Measurements from ENCODE around the gene MMEL1. TPM values are rescaled to one million over a fixed set of nuclear protein-coding genes. Genes with fewer than 3 reads are reported as not detected.
"Not testable (repeated sequence)": the region's sequence is repeated elsewhere in the genome, so short reads cannot be mapped to it uniquely, and the experiment has no call there.

Gene MMEL1
- total RNA-seq, 1 donor from 2014 or later, result not detected

DNA sequence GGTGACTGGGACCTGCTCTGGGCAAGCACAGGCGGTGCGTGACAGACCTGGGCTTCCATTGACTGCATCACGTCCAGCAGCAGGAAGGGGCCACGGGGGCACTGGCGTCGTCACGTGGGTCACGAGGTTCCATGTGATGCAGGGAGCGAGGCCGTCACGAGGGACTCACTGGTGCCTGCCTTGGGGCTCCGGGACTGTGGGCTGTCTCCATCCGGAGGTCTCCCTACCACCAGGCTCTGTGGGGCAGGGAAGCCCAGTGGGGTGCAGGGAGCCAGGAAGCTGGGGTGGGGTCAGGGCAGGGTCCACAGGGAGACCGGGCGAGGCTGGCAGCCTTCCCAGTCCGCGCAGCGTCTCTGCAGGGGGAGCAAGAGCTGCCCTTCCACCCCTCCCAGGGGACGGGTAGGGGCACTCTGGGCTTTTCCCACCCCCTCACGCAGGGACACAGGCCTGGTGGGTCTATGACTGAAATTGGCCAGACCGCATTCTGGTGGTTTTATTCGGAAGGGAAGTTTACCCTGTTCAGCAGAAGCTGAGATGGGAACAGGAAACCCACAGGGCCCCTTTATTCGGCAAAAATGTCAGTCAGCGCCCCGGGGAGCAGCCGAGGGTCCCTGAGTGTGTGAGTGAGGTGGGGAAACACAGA, 77.1 kb downstream of the MMEL1 start:
- Mint-ChIP-seq H3K36me3 (ENCODE audit: unreplicated experiment) (no peaks in the 10 kb centered on the region), H3K4me3 (ENCODE audit: unreplicated experiment) (peak overlapping the region; percentile 66), H3K27me3 (ENCODE audit: unreplicated experiment) (no peaks in the 10 kb centered on the region), H3K27ac (ENCODE audit: unreplicated experiment) (peak overlapping the region; percentile 90), H3K4me1 (ENCODE audit: unreplicated experiment) (peaks cover 22% of the 10 kb centered on the region), H3K9me3 (ENCODE audit: unreplicated experiment) (no peaks in the 10 kb centered on the region)
- TF ChIP-seq, protein P1, sequence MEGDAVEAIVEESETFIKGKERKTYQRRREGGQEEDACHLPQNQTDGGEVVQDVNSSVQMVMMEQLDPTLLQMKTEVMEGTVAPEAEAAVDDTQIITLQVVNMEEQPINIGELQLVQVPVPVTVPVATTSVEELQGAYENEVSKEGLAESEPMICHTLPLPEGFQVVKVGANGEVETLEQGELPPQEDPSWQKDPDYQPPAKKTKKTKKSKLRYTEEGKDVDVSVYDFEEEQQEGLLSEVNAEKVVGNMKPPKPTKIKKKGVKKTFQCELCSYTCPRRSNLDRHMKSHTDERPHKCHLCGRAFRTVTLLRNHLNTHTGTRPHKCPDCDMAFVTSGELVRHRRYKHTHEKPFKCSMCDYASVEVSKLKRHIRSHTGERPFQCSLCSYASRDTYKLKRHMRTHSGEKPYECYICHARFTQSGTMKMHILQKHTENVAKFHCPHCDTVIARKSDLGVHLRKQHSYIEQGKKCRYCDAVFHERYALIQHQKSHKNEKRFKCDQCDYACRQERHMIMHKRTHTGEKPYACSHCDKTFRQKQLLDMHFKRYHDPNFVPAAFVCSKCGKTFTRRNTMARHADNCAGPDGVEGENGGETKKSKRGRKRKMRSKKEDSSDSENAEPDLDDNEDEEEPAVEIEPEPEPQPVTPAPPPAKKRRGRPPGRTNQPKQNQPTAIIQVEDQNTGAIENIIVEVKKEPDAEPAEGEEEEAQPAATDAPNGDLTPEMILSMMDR (IDR thresholded peaks at IDR 0.05), result no peak
- no peak for DNase-seq (ENCODE audit: extremely low spot score, unreplicated experiment)

DNA sequence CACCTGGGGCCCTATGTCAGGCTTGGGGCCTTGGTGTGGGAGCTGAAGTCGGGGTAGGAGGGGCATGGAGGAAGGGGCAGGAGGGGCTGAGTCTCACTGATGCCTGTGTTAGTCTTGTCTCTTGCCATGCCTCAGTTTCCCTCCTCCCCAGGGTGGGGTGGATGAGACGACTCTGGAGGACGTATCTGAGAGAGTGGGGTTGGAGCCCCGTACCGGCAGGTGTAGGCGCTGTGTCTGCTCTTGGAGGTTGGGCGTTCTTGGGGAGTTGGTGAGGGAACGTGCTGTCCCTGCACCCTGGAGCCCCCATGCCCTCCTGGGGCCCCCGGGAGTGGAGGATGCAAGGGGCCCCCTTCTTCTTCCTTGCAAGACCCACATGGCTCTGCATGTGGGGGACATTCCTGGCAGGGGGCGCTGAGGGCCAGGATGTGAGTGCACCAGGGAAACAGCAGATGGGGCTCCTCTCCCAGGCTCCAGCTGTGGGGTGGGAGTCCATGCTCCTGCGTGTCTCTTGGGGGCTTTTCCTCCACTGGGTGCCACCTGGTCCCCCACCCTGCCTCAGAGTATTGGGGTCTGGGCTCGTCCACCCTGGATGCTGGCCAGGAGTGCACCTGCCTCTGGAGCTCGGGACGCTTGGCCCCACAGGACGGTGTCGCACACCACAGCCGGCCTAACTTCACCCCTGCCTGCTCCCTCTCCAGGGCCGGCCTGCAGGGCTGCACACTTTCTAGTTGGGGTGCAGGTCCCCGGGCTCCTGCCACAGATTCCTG, 78.0 kb downstream of the MMEL1 start:
- no peaks in the 10 kb centered on the region for H3K27me3 Mint-ChIP-seq (ENCODE audit: unreplicated experiment)
- H3K4me3 Mint-ChIP-seq (ENCODE audit: unreplicated experiment), result no peak overlapping the region
- no peak overlapping the region for H3K27ac Mint-ChIP-seq (ENCODE audit: unreplicated experiment)
- no peaks in the 10 kb centered on the region for H3K36me3 Mint-ChIP-seq (ENCODE audit: unreplicated experiment)
- DNase-seq (ENCODE audit: extremely low spot score, unreplicated experiment), result no peak
- H3K4me1 Mint-ChIP-seq (ENCODE audit: unreplicated experiment), result peaks cover 22% of the 10 kb centered on the region
- H3K9me3 Mint-ChIP-seq (ENCODE audit: unreplicated experiment), result no peaks in the 10 kb centered on the region
- TF ChIP-seq, protein P1 (IDR thresholded peaks at IDR 0.05), result peak; percentile 52

DNA sequence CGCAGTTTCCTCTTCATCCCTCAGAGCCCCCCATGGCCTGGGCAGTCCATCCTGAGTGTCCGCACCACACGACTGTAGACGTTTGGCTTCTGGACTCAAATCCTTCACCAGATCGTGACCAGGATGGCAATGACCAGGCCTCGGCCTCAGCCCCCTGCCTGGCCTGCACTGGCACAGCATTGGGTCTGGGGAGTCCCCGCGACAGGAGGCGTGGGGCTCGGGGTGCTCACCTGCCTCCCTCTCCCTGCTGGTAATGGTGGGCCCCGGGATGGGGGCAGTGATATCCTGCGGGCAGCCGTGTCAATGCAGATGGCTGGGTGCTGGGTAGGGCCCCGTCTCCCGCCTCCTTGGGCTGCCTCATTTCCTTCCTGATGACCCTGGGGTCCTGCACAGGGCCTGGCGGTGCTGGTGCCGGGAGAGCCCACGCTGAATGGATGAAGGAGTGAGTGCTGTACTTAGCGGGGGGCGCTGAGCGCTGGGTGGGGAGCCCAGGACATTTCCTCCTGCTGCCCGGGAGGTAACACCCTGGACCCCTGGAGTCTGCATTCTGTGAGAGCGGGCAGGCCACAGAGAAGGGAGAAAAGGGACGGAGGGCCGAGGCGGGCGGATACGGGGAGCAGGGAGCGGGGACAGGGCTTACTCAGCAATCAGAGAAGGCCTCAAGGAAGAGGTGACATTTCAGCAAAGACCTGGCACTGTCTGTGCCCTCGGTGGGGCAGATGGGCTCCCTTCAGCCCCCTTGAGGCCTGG, 78.8 kb downstream of the MMEL1 start:
- TF ChIP-seq, protein P1 (IDR thresholded peaks at IDR 0.05), result no peak
- Mint-ChIP-seq H3K4me1 (ENCODE audit: unreplicated experiment) (peaks cover 22% of the 10 kb centered on the region), H3K27me3 (ENCODE audit: unreplicated experiment) (no peaks in the 10 kb centered on the region), H3K4me3 (ENCODE audit: unreplicated experiment) (no peak overlapping the region), H3K9me3 (ENCODE audit: unreplicated experiment) (no peaks in the 10 kb centered on the region), H3K36me3 (ENCODE audit: unreplicated experiment) (no peaks in the 10 kb centered on the region), H3K27ac (ENCODE audit: unreplicated experiment) (no peak overlapping the region)
- DNase-seq (ENCODE audit: extremely low spot score, unreplicated experiment), result no peak

- H3K9me3 Mint-ChIP-seq (ENCODE audit: unreplicated experiment); H3K4me3 Mint-ChIP-seq (ENCODE audit: unreplicated experiment); H3K27me3 Mint-ChIP-seq (ENCODE audit: unreplicated experiment); H3K27ac Mint-ChIP-seq (ENCODE audit: unreplicated experiment); DNase-seq (ENCODE audit: extremely low spot score, unreplicated experiment); H3K36me3 Mint-ChIP-seq (ENCODE audit: unreplicated experiment): not testable (repeated sequence)
- H3K4me1 Mint-ChIP-seq (ENCODE audit: unreplicated experiment), result peaks cover 22% of the 10 kb centered on the region
These were observed 79.7 kb downstream of the MMEL1 start for GRCh38 chr1:2553076-2553475.

DNA sequence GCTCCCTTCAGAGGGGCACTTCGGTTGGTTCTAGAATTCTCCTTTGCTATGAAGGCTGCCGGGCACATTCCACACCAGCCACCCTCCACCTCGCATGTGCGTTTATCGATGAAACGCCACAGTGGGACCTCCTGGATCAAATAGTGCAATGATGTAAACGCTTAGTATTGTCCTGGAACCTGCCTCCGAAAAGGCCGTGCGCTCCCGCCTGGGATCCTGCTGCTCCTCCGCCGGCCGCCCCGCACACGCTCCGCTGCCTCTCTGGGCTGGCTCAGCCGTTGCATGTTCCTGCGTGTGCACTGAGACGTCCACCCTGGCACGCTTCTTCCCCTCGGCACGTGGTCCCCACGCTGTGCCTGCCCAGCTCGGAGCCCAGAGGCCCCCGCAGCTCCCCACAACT, 80.6 kb downstream of the MMEL1 start:
- TF ChIP-seq, protein P1 (IDR thresholded peaks at IDR 0.05), result no peak
- H3K9me3 Mint-ChIP-seq (ENCODE audit: unreplicated experiment), result no peaks in the 10 kb centered on the region
- H3K4me3 Mint-ChIP-seq (ENCODE audit: unreplicated experiment), result no peak overlapping the region
- no peaks in the 10 kb centered on the region for H3K27me3 Mint-ChIP-seq (ENCODE audit: unreplicated experiment)
- H3K4me1 Mint-ChIP-seq (ENCODE audit: unreplicated experiment), result peaks cover 25% of the 10 kb centered on the region
- no peak overlapping the region for H3K27ac Mint-ChIP-seq (ENCODE audit: unreplicated experiment)
- DNase-seq (ENCODE audit: extremely low spot score, unreplicated experiment), result no peak
- H3K36me3 Mint-ChIP-seq (ENCODE audit: unreplicated experiment), result no peaks in the 10 kb centered on the region

- H3K4me1 Mint-ChIP-seq (ENCODE audit: unreplicated experiment), result peaks cover 26% of the 10 kb centered on the region
- H3K27ac Mint-ChIP-seq (ENCODE audit: unreplicated experiment); H3K27me3 Mint-ChIP-seq (ENCODE audit: unreplicated experiment); H3K9me3 Mint-ChIP-seq (ENCODE audit: unreplicated experiment); DNase-seq (ENCODE audit: extremely low spot score, unreplicated experiment); H3K4me3 Mint-ChIP-seq (ENCODE audit: unreplicated experiment); H3K36me3 Mint-ChIP-seq (ENCODE audit: unreplicated experiment): not testable (repeated sequence)
These were observed 81.3 kb downstream of the MMEL1 start for GRCh38 chr1:2551544-2551943.

- DNase-seq (ENCODE audit: extremely low spot score, unreplicated experiment); H3K27ac Mint-ChIP-seq (ENCODE audit: unreplicated experiment); H3K36me3 Mint-ChIP-seq (ENCODE audit: unreplicated experiment); H3K27me3 Mint-ChIP-seq (ENCODE audit: unreplicated experiment); H3K4me3 Mint-ChIP-seq (ENCODE audit: unreplicated experiment); H3K9me3 Mint-ChIP-seq (ENCODE audit: unreplicated experiment): not testable (repeated sequence)
- peaks cover 15% of the 10 kb centered on the region for H3K4me1 Mint-ChIP-seq (ENCODE audit: unreplicated experiment)
These were observed 82.4 kb downstream of the MMEL1 start for GRCh38 chr1:2550309-2550861.

Data from osteocyte (in vitro differentiated cells).